Activated CD4-positive, alpha-beta T cell treated with anti-CD3 and anti-CD28 coated beads for 1 hour (primary cell): ENCODE measurements around the gene ZNRF1.
"Not testable (repeated sequence)": the region's sequence is repeated elsewhere in the genome, so short reads cannot be mapped to it uniquely, and the experiment has no call there.

Experiments used
- DNase-seq: peaks from one replicate; pipeline ENCODE4 v3.0.0-alpha.2; 2020

The ZNRF1 gene

GRCh38 chr16:75003931-75004330 lies 5.1 kb downstream of the ZNRF1 start:
- no peak for DNase-seq

DNA sequence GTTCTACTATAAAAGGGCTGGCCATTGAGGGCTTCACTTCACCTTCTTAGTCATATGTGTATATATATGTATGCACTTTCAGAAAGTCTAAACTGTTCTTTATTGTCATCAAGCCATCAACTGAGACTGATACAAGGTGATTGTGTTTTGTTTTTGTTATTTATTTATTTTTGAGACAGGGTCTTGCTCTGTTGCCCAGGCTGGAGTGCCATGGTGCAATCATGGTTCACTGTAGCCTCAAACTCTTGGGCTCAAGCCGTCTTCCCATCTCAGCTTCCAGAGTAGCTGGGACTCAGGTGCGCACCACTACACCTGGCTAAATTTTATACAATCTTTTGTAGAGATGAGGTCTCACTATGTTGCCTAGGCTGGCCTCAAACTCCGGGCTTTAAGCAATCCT lies 5.6 kb downstream of the ZNRF1 start:
- no peak for DNase-seq

- DNase-seq: no peak
These were observed 6.9 kb downstream of the ZNRF1 start for GRCh38 chr16:75005697-75006096.

DNA sequence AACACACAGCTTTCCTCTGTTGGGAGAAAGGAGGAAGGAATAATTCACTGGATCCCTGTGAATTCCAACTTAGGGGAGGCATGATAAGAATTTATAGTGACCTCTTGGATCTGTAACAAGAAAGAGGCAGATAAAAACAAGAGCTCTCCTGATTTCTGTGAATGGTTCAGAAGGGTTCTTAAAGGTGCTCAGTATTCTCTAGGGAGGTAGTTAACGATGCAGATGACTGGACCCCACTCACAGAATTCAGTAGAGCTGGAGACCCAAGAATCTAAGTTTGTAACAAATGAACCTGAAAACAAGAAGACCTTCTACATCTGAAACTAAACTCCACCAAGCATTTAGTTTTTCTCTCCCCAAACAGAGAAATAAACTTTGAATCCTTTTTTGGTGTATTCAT lies 8.6 kb downstream of the ZNRF1 start:
- no peak for DNase-seq

DNA sequence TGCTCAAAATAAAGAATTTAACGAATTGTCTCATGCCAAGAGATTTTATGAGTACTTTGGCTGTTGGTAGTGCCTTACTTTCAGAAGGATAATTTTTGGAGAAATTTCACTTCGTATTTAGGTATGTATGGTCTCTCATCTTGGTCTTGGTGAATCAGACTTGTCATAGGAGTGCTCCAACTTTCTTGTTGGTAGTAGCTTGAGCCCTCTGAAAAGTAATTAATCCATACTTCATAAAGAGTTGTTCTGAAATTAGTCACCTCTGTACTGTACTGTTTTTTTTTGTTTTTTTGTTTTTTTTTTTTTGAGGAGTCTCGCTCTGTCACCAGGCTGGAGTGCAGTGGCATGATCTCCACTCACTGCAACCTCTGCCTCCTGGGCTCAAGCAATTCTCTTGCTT lies 11.6 kb downstream of the ZNRF1 start:
- DNase-seq: no peak

- DNase-seq: no peak
These were observed 12.9 kb downstream of the ZNRF1 start for GRCh38 chr16:75011634-75012307.

GRCh38 chr16:75012380-75013081 lies 13.7 kb downstream of the ZNRF1 start:
- DNase-seq: no peak

DNA sequence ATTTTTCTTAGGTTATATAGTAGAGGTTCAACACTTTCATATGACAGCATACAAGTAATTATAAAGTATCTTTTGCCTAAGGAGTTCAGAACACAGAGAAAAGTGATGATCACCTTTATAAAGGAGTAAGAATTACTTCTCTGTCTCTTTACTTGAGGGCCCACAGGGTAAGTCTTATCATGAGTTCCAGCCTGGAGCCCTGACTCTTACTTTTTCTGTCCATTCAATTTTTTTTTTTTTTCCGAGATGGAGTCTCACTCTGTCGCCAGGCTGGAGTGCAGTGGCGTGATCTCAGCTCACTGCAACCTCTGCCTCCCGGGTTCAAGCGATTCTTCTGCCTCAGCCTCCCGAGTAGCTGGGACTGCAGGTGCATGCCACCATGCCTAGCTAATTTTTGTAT lies 14.3 kb downstream of the ZNRF1 start:
- not testable (repeated sequence) for DNase-seq

DNA sequence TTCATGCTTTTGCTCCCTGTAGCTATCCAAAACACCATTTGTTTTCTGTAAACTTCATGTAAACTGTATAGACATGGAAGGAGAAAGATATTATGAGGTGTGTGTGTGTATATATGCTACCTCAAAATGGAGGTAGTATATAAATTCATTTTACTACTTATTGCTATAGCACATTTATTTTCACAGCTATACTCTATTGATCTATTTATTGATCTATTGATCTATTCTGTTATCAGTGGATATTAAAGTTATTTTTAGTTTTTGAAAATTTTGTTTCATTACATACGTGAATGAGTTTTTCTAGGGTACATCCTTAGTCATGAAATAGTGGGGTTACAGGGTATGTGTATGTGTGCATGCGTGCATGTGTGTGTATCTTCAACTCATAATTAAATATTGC lies 15.5 kb downstream of the ZNRF1 start:
- DNase-seq: no peak

- not testable (repeated sequence) for DNase-seq
These were observed 17.7 kb downstream of the ZNRF1 start for GRCh38 chr16:75016451-75017081.

- no peak for DNase-seq
These were observed 19.1 kb downstream of the ZNRF1 start for GRCh38 chr16:75017670-75018525.

DNA sequence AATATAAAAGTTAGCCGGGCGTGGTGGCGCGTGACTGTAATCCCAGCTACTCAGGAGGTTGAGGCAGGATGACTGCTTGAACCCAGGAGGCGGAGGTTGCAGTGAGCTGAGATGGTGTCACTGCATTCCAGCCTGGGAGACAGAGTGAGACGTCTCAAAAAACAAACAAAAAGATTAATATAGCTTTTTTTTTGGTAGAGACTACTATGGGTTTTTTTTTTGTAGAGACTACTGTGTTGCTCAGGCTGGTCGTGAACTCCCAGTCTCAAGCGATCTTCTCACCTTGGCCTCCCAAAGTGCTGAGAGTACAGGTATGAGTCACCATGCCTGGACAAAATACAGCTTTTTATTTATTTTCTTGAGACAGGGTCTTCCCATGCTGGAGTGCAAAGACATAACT lies 20.2 kb downstream of the ZNRF1 start:
- no peak for DNase-seq

DNA sequence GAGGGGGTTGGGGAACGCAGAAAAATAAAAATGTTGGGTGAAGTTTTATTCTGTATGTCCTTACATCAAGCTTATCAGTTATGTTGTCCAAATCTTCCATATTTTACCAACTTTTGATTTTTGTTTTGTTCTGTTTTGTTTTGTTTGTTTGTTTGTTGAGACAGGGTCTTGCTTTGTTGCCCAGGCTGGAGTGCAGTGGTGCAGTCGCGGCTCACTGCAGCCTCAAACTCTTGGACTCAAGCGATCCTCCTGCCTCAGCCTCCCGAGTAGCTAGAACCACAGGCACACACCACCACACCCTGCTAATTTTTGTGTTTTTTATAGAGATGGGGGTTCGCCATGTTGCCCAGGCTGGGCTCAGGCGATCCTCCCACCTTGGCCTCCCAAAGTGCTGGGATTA lies 20.8 kb downstream of the ZNRF1 start:
- no peak for DNase-seq

DNA sequence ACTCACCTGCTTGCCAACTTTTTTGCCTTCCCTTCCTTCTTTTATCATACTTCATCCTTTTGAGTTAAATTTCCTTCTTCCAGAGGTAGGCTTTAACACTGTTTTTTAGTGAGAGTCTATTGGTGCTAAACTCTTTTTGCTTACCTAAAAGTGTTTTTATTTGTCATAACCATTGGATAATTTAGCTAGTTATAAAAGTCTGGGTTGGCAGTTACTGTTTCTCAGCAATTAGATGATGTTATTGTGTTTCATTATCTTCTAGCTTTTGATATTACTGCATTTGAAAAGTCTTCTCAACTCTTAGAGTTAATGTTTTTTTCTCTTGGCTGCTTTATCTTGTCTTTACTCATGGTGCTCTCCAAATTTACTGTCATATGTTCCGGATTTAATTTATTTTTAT lies 22.6 kb downstream of the ZNRF1 start:
- no peak for DNase-seq

- DNase-seq: no peak
These were observed 23.7 kb downstream of the ZNRF1 start for GRCh38 chr16:75022567-75022966.

GRCh38 chr16:75023009-75023408 lies 24.2 kb downstream of the ZNRF1 start:
- DNase-seq: no peak

DNA sequence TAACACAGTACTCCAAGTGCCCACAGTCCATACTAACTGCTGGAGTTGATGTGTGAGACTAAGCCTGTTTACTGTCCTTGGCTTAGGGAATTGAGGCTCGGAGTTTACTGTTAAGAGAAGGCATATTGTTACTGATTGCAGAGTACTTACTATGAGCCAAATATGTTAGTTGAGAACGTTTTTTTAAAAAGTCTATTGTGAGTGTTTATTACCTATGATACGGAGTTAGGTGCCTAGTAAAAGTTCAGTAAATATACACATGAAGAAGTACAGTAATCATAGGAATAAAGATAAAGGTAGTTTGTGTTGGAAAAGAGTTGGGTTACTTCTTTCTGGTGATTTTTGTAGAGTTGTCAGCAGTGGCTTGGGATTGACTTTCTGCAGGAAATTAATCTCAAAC lies 25.4 kb downstream of the ZNRF1 start:
- no peak for DNase-seq

DNA sequence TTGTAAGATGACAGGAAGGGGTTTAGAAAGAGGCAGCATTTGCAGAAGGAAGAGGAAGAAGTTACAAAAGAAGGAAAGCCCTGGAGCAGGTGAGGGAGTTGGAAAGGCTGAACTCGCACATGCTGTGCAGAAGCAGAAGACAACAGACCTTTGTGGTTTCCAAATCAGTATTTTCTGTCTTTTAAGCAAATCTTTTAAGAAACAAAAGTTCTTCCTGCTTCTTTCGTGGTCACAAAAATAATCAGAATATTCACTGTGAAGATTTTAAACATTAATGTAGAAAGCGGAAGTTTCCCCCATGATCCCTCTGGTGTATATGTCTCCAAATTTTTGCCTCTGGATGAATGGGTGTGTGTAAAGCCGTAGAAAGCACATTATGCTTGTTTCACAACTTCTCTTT lies 25.8 kb downstream of the ZNRF1 start:
- no peak for DNase-seq

GRCh38 chr16:75025761-75026160 lies 26.9 kb downstream of the ZNRF1 start:
- DNase-seq: no peak

GRCh38 chr16:75026239-75026891 lies 27.5 kb downstream of the ZNRF1 start:
- DNase-seq: not testable (repeated sequence)

- no peak for DNase-seq
These were observed 28.1 kb downstream of the ZNRF1 start for GRCh38 chr16:75026892-75027391.

DNA sequence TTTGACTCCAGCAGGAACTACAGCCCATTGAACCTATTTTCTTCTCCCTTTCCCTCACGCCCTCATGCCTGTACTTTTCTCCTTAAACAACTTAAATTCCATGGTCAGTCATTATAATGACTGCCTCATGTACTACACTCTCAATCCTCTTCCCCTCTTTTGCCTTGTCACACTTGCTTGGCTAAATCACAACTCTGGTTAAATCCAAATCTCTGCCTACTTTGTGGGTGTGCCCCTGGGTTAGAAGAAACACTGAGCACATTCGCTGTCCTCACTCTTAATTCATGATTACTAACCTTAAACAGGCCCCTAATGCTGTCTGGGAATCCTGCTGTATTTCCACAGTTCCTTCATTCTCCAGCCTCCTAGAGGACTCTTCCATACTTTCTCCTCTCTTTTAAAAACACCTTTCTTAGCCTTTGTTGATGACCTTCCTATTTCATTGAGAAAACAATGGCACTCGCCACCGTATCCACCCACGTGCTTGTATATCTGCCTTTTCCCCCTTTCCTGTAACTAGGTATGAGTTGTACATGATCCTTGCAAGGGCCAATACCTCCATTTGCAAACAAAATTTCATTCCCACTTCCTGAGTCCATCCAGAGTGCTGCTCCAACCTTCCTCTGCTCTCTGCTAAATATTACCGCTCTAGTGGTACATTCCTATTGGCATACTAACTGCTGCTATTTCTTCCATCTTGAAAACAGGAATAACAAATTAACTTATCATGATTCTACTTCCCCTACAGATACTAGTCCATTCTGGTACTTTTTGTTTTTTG lies 28.9 kb downstream of the ZNRF1 start:
- DNase-seq: no peak
